Hepatocyte (in vitro differentiated cells): ENCODE data around the gene ADTRP.

Experiments used
- EZH2 ChIP-seq: fragments of 200-600 bp; sonication (generic); IDR thresholded peaks from 2 replicates; pipeline ENCODE4 v1.6.1; 2016; ENCODE audit warnings: antibody characterized with exemption, mild to moderate bottlenecking, borderline replicate concordance
- EZH2phosphoT487 ChIP-seq: fragments of 200-600 bp; sonication (generic); IDR thresholded peaks from one replicate; pipeline ENCODE4 v1.6.1; 2018; ENCODE audit warnings: antibody characterized with exemption, mild to moderate bottlenecking, low read depth, moderate library complexity; ENCODE audit not compliant: unreplicated experiment, severe bottlenecking
- TF ChIP-seq, protein P1 (sequence below): fragments of 200-600 bp; sonication (generic); IDR thresholded peaks from 2 replicates; pipeline ENCODE4 v1.5.1; 2016; ENCODE audit warnings: antibody characterized with exemption, mild to moderate bottlenecking; ENCODE audit not compliant: poor library complexity

DNA sequence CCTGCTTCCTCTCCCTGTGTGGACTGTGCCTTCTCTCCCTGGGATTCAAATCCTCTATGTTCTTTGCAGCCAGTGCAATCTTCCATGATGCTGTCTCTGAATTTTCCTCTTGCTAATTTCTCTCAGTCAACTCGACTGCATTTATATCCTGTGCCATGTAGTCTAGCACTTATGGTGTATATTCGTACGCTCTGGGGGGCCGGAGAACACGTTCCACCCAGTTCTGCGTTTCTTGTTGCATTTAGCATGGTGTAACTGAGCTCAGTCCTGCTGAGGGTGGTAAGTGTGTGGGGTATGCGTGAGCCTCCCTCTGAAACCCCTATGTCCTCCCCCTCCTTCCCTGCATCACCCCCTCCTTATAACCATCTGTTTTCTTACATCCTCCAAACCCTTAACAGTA, 42.0 kb downstream of the ADTRP start:
- TF ChIP-seq, protein P1, sequence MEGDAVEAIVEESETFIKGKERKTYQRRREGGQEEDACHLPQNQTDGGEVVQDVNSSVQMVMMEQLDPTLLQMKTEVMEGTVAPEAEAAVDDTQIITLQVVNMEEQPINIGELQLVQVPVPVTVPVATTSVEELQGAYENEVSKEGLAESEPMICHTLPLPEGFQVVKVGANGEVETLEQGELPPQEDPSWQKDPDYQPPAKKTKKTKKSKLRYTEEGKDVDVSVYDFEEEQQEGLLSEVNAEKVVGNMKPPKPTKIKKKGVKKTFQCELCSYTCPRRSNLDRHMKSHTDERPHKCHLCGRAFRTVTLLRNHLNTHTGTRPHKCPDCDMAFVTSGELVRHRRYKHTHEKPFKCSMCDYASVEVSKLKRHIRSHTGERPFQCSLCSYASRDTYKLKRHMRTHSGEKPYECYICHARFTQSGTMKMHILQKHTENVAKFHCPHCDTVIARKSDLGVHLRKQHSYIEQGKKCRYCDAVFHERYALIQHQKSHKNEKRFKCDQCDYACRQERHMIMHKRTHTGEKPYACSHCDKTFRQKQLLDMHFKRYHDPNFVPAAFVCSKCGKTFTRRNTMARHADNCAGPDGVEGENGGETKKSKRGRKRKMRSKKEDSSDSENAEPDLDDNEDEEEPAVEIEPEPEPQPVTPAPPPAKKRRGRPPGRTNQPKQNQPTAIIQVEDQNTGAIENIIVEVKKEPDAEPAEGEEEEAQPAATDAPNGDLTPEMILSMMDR: no peak
- TF ChIP-seq EZH2phosphoT487 (no peak), EZH2 (no peak)
